Tongue (tissue), 2 donors: Measurements from ENCODE around the gene ACSL1. TPM values are rescaled to one million over a fixed set of nuclear protein-coding genes. Genes with fewer than 3 reads are reported as not detected.
"Not testable (repeated sequence)": the region's sequence is repeated elsewhere in the genome, so short reads cannot be mapped to it uniquely, and the experiment has no call there.

Experiments used
- DNase-seq: peaks from one replicate; pipeline ENCODE4 v3.0.0-alpha.2; 2015
- total RNA-seq: library from RNA; depleted of rRNA; stranded (reverse); fragments of >200 nt; gene quantifications from one replicate; pipeline ENCODE4 v1.2.3, GENCODE V29; 2014

The ACSL1 gene
- total RNA-seq, 1 donor from 2014 or later, result 78.9 TPM

DNA sequence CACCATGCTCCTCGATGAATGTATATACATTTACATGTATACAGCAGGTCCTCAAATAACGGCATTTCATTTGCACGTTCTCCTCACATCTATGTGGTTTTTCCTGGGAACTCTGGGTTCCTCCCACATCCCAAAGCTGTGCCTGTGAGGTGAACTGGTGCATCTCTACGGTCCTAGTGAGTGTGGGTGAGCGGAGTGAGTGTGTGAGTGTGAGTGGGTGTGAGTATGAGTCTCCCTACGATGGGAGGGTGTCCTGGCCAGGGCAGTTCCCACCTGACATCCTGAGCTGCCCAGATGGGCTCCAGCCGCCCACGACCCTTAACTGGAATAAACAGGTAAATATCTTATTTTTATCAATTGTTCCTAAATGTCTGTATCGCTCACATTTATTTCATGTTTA is 40.0 kb downstream of the ACSL1 start:
- no peak for DNase-seq

DNA sequence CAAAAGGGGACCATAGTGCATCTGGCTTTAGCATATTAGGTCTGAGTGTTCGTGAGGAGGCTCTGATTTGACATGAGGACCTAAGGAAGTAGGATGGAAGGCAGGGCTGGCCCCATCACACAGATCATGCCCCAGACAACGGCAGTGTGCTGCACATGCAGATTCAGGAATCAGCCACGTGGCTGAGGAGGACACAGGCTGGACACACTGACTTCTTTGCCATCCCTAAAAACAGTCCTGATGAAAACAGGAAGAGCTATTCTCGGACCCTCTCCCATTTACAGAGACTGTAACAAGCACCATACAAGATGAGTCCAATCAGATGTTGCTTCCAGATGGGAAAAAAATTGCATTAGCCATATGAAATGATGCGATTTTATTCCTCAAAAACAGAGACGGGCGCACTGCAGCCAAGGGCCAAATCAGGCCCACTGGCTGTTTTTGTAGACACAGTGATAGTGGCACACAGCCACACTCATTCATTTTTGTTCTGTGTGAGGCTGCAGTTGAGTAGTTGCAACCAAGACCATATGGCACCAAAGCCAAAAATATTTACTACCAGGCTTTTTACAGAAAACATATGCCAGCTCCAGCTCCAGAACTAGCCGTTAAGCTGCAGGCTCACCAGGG is 41.0 kb downstream of the ACSL1 start:
- no peak for DNase-seq

DNA sequence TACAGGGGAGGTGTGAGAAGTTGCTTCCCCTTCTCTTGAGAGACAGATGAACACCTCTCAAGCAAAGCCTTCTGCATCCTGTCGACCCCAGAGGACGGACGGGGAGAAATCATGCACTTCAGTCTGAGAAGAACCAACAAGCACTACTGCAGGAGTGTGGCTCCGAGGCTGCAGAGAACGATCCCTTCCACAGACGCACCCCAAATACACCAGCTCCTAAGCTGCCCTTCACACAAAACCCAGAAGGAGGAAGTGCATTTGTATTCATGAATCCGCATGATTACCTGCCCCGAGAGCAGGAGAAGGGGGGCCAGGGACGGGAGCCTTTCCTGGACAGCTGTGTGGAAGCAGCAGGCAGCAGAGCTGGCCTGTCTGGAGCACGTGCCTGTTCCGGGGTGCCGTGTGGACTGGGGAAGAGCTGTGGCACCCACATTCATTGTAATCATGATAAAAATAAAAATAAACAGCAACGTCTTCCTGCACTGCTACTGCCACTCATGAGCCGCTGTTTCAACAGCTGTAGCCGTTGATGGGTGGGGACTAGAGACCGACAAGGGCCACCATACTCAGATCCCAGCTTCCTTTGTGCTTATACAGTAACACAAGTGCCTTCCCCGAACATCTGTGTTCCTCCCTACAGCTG is 42.9 kb downstream of the ACSL1 start:
- peak; percentile 56 for DNase-seq

DNA sequence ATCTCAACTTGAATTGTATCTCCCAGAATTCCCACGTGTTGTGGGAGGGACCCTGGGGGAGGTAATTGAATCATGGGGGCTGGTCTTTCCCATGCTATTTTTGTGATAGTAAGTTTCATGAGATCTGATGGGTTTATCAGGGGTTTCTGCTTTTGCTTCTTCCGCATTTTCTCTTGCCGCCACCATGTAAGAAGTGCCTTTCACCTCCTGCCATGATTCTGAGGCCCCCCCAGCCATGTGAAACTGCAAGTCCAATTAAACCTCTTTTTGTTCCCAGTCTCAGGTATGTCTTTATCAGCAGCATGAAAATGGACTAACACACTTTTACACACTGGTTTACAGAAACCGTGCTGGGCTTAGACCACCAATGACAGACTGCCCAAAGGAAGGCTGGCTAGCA is 46.6 kb downstream of the ACSL1 start:
- not testable (repeated sequence) for DNase-seq

DNA sequence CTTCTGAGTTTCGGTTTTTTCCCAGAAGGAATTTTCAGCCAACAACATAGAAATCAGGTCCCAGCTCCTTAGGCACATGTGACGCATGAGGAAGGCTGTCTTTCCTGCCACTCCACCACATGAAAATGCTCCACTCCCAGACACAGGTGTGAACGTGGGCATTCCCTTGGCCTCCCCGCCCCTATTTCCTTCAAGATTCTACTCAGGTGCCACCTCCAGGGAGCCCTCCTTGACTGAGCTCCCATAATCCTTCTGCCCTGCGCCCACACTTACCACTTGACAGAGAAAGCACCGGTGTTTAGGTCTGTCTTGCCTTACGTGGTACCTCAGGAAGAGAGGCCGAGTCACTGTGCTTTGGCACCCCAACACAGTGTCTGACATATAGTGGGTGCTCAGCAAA is 47.4 kb downstream of the ACSL1 start:
- DNase-seq, result no peak

DNA sequence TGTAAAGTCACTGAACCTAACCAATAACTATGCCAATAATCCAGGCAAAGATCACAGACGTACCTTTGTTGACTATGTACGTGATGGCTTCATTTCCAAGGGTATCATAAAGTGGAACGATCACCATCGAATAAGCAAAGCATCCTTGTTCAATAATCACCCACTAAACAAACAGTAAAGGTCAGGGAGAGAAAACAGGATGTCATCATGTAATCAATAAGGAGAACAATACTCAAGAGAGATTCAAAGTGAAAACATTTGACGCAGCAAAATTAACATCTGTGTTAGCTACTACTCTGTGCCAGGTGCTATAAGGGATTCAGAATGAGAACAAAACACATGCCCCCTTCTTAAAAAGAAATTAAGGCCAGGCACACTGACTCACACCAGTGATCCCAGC is 48.9 kb downstream of the ACSL1 start:
- no peak for DNase-seq

DNA sequence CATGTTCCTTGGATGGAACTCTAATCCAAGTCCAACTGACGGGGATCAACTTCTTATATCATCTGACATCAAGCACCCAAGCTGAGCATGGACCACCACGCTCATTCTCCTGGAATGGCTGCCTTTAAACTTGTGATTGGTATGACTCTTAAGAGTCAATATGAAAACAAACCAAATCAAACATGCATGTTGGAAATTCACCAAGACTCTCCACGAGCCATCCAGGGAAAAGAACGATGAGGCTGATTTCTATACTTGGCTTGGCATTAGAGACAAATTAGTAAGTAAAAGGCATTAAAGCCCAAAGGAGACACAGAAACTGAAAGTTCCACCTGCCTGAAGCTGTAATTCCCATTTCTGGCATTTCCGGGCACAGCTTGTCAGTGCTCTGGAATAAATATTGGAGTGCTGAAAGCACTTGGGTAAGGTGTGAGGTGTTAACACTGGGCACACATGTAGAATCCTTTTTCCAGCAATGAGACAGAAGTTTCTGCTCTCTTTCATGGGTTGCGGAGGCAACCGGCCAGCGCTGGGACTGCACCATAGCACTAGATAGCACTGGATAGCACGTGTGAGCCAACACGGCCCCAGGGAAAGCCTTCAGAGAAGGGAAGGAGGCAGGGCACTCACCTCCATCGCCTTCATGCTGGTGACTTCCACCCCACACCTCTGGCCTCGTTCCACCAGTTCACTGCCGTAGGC is 49.8 kb downstream of the ACSL1 start:
- no peak for DNase-seq

DNA sequence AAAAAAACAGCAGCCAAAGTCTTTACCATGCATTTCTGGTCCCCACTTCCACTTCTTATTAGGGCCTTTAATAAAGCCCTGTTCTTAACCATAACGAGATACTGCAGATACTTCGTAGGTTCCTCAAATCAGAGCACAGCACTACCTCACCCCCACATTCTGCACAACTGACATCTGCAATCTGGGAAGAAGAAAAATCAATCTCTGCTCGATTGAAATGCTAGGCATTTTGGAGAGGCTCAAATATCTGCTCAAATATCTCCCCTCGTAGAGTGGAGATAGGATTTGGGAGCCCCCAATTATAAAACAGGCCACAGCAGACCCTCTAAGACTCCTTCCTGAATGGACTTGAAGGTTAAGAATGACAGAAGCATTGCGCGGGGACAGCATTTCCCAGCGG is 51.6 kb downstream of the ACSL1 start:
- no peak for DNase-seq

DNA sequence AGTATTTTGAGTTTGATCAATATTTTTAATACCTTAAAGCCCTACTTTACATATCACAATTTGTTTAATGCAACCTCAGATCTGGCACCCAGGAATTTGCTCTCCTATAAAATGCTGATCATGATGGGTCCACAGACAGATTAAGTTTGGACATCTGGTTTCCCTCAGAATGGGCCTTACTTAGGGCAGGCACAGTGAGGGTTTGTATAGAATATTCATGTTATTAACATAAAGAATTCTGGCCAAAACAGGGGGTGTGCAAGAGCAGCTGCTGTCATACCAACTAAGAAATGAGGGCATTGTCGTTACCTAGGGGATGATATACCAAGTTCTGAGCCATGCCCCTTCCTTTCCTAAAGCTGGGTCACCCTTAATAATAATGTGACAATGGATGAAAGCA is 54.4 kb downstream of the ACSL1 start:
- DNase-seq, result no peak

DNA sequence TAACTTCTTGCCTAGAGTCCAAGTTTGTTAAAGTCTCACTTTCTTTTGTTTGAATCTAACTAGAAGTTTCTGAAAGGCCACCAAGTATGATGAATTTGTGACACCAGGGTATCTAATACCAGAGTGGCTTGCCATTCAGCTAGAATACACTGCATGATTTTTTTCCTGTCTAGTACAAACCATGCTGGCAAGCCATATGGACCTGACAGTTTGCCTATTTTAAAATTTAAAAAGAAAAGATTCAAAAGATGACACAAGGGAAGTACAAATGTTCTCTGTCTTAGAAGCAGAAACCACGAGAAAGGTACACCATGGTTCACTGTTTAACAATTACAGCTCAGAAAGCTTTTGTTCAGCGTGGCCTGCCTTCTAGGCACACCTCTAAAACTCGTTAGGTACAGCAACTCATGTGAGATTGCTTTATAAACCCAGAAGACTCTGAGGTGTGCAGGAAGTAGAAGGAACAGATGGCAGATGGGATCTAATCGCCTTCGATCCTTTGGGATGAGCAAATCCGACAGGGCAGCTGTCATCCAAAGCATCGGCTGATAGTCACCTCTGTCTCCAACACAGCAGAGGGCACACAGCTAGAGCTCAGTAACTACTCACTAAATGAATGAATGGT is 56.5 kb downstream of the ACSL1 start:
- no peak for DNase-seq

DNA sequence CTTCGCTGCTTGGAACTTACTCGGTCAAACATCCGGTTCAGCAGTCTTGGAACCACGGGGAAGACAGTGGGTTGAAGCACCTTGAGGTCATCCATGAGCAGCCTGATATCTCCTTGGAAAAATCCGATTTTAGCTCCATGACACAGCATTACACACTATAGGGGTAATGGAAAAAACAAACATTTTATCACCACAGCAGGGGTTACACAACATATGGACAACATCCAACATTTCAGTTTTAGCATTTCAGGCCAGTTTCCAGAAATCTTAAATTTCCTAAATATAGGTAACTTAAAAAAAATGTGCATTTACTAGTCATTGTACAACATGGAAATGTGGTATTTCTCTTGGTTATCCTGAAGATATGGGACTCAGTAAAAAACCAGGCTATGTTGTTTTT is 57.5 kb downstream of the ACSL1 start:
- DNase-seq, result no peak

DNA sequence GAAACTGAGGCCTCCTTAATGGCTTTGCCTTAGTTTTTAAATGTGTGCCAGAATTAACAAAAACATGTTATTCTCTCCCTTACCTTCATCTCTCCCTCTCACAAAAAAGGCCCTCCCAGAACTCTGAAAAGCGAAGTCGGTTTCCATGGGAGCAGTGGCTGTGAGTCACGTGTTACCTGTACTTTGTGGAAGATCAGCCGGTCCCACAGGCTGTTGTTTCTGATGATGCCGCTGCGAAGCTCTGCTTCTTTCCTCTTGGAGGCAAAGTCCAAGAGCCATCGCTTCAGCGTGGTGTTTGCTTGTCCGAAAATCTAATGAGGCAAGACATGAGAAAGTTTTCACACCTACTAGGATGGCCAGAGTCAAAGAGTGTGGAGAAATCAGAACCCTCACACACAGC is 59.3 kb downstream of the ACSL1 start:
- no peak for DNase-seq

DNA sequence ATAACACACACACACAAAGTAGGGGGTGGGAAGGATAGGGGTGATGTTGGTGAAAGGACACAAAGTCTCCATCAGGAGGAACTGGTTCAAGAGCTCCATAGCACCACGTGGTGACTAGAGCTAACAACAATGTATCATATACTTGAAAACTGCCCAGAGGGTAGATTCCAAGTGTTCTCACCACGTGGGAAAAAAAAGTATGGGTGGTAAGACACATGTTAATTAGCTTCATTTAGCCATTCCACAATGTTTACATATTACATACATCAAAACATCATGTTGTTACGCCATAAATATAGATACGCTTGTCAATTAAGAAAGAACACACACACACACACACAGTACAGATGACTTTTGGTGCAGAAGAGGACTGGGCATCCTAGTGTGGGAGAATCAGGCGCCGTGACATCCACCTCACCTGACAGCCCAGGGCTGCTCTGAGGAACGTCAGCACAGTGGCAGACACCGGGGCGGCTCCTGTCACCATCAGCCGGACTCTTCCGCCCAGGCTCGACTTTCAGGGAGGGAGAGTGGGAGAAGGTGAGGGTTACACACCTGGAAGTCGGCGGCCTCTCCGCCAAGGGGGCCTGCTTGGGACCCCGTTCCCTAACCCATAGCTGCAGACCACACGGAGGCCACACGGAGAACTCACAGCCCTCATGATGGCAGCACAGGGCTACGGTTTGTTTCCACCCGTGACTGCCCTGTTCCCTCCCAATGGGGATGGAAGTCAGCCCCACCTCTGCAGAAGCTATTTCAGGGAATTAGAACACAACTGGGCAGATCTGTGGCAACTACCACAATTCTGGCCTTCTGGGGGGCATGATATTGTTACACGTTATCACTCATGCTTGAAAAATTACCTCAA is 60.1 kb downstream of the ACSL1 start:
- no peak for DNase-seq

DNA sequence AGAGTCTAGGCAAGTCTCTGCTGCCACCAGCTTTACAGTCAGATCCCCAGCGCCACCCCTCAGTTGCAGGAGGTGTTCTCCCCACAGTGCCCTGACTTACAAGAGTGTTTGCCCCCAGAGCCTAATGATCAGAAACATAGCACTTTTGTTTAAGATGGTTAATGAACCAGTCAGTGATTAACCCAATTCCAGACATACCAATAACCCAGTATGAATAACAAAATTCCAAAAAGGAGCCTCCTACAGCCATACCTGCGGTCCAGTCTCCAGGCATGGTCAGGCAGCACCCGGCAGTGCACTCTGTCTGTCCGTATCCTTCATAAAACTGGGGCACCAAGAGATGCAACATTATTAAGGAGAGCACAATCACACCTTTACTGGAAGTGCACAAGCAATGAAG is 61.2 kb downstream of the ACSL1 start:
- DNase-seq, result no peak

DNA sequence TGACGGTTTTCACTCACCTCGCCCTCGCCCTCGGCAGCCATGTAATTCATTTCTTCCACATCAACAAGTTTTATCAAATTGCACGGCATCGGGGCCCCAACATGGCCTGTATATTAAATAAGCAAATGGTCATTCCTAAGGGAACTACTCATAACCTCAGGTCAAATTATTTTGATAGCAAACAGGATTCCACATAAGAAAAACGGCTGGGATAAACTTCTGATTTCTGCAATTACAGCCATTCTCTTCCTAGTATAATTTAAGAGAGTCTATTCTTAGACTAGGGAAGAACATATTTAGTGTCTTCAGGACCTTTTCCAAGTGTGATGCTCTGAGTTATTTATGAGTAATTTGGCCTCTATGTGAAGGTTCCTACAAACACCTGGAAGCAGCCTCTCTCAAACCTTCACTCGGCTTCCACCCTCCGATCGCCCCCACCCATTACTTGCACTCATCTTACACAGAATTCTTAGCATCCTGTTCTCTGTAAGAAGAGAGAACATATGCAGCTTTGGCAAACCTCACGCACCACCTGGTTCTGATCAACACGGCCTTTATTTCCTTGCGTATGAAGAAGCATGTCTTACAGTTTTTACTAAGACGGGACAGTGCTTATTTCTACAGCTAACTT is 62.5 kb downstream of the ACSL1 start:
- peak; percentile 92 for DNase-seq

DNA sequence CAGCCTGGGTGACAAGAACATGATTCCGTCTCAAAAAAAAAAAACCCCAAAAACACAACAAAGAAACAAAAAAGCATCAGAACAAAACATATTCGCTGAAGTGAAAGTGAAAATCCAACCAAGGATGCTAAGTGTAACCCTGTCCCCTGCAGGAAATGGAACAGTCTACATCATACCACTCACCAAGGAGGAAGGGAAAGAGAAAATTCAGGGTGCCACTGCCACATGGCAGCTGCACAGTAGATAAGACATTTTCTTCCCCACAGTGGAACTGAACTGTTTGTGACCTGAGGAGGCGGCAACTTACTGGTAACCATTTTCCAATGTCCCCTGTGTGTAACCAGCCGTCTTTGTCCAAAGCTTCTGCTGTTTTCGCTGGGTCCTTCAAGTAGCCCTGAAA is 63.7 kb downstream of the ACSL1 start:
- no peak for DNase-seq

DNA sequence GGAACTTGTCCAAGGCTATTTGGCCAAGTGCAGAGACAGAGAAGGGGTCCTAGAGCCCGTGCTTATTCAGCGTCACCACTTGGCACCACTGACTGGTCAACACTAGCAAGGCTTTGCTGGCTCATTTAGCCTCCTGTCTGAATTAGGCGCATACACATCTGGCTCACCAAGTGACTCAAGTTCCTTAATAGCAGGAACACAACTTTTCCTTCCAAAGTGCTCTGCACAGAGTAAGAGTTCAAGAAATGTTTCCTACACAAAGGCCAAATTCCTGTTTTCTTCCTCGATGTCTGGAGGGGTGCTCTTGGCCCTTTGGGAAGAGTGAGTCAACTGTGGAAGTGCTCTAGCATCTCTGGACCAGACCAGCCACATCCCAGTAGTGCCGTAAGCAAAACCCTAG is 65.1 kb downstream of the ACSL1 start:
- no peak for DNase-seq

DNA sequence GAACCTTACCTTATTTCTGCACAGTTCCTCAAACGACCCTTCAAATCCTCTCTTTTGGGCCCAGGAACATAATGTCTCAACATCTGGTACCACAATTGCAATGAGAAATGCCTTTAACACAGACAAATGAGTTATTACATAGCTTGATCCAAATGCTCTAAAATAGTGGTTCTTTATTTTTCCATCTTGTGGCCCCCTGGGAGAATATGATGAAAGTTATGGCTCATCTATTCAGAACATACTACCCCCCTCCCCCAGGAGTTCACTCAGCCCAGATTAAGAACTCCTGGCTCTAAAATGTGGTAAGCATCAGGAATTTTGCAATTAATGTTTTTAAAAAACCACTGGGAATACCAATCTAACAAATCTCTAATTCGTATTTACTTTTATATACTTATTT is 68.0 kb downstream of the ACSL1 start:
- no peak for DNase-seq

DNA sequence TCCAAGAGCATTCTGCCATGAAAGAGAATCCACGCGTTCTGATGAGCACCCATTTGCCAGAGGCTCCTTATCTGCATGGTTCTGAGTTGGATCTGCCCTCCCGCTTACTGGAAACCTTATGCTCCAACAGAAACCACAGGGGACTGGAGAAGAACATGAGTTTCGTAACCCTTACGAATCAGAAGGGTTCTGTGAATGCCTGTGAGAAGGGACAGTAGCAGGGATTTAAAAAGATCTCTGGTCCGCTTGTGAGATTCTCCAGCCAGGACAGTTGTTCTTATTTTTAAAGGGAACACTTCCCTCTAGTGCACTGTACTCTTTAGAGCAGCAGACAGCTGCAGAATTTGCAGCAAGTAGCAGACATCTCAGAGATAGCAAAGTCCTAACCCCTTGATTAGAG is 69.4 kb downstream of the ACSL1 start:
- peak; percentile 75 for DNase-seq

DNA sequence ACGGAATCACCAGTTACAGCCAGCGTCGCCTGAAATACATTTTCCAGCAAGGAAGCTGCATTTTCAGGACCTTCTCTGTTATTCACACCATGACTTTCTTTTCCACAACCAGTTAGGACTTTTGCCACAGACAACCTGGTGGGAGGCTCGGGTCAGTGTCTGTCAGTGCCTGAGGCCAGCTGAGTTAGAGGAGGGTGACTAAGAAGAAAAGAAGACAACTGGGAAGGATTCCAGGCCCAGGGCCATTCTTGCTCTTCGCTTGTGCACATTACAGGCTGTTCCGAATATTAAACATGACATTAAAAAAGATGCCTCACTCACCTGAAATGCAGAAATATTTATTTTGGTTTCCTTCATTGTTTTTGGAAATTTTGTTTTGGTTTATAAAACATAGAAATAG is 70.5 kb downstream of the ACSL1 start:
- DNase-seq, result no peak

DNA sequence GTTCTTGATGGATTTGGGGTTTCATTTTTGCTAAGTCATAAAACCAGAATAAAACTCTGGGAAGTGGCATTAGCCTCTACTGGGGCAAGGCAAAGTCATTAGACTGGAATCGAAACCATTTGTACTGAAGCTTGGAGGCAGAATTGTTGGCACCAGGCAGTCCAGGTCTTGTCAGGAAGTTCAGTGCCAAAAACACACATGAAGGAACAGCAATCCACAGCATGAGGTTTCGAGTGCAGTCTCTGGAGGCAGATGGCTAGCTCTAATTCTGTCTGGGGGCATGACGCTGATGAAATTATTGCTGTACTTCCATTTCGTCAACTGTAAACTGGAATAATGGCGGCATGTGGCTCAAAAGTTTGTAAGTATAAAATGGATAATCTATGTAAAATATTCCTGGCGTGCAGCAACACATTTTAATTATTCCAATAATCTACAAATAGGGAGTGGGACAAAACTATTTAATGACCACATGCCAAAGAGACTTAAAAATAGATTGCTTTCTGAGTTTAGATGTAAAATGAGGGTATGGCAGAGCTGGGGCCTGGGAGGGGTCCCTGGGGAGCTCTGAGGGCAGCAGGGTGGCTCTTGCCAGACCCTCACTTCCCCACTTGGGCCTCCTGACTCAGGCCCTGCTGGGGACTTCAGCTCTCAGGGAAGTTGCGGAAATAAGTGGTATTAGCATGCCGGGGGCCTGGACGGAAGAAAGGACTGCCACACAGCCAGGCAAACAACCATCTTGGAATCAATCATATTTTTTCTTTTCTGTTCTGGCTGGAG is 73.1 kb downstream of the ACSL1 start:
- DNase-seq, result no peak
